HCT116 (cell line): ENCODE data around the gene TMEM238. TPM values are rescaled to one million over a fixed set of nuclear protein-coding genes. Genes with fewer than 3 reads are reported as not detected.

Source experiments
- ATAC-seq: fragments of 200-7000 bp; cut with Tn5 transposase; 2 replicates; pipeline ENCODE4 v1.9.1; 2020; ENCODE audit warnings: mild to moderate bottlenecking, moderate library complexity
- BruUV-seq: library from RNA; stranded (reverse); fragments of 400-500 nt; replicated peaks from 2 replicates; lab custom pipeline; 2021; lab: Mats Ljungman, UMichigan
- CTCF ChIA-PET: fragments of 300-600 bp; sonication (Branson Sonifier 250); formaldehyde crosslinking; loops from one replicate; lab custom pipeline; 2021; ENCODE audit warnings: antibody characterized with exemption; lab: Charles Lee
- POLR2A ChIA-PET: fragments of 300-600, 350-600 bp; sonication (Branson Sonifier 250); formaldehyde crosslinking; loops from one replicate; lab custom pipeline; 2021; ENCODE audit warnings: antibody characterized with exemption; lab: Charles Lee
- RAD21 ChIA-PET, 2 experiments: fragments of 300-600 bp; sonication (Branson Sonifier 250); formaldehyde crosslinking; loops; one replicate each; lab custom pipeline; 2023; ENCODE audit warnings: low total read pairs in 2 of 2; ENCODE audit not compliant: uncharacterized antibody in 2 of 2, unreplicated experiment in 2 of 2, low non-redundant PET in 1 of 2; lab: Charles Lee
- DNase-seq: peaks from one replicate; pipeline ENCODE4 v3.0.0-alpha.2; 2010; ENCODE audit warnings: low read depth, low spot score
- H2AFZ ChIP-seq: fragments of 200-600 bp; shearing (Covaris generic), sonication (generic); 2 replicates; pipeline ENCODE4 v1.6.1; 2017; ENCODE audit warnings: low read depth, mixed run types, mixed read lengths, antibody characterized with exemption, low read length; ENCODE audit not compliant: poor library complexity, severe bottlenecking
- H3K27ac ChIP-seq: 2 replicates; pipeline ENCODE4 v1.5.1; 2012; ENCODE audit warnings: low read depth, low read length
- H3K27me3 ChIP-seq: fragments of 200-600 bp; sonication (generic); 2 replicates; pipeline ENCODE4 v1.6.1; 2016; ENCODE audit warnings: mixed run types, low read length, mixed read lengths; ENCODE audit not compliant: insufficient read depth
- H3K36me3 ChIP-seq, 2 experiments: fragments of 200-500 bp in 1 of 2; fragments of 200-600 bp in 1 of 2; sonication (Bioruptor generic) in 1 of 2; sonication (generic) in 1 of 2; 2 replicates each; pipeline versions ENCODE4 v1.5.1 to v1.6.1; 2014 to 2016; ENCODE audit warnings: low read length in 2 of 2, inconsistent platforms in 1 of 2, mixed read lengths in 1 of 2, mixed run types in 1 of 2; ENCODE audit not compliant: insufficient read depth in 2 of 2, control insufficient read depth in 1 of 2
- H3K4me1 ChIP-seq, 2 experiments: fragments of 200-600 bp in 1 of 2; sonication (generic) in 1 of 2; 2 replicates each; pipeline versions ENCODE4 v1.5.1 to v1.6.1; 2012 to 2017; ENCODE audit warnings: low read length in 2 of 2, inconsistent platforms in 1 of 2, mild to moderate bottlenecking in 1 of 2, mixed read lengths in 1 of 2, mixed run types in 1 of 2, moderate library complexity in 1 of 2; ENCODE audit not compliant: insufficient read depth in 2 of 2, control insufficient read depth in 1 of 2
- H3K4me2 ChIP-seq: fragments of 200-600 bp; sonication (generic); 2 replicates; pipeline ENCODE4 v1.6.1; 2017; ENCODE audit warnings: mixed run types, low read length, mixed read lengths
- H3K4me3 ChIP-seq, 2 experiments: fragments of 200-600 bp in 1 of 2; sonication (generic) in 1 of 2; replicated peaks in 1 of 2; 2 replicates each; pipeline ENCODE4 v1.5.1; 2011 to 2016; ENCODE audit warnings: low read length in 2 of 2, control low read depth in 1 of 2, low read depth in 1 of 2, mild to moderate bottlenecking in 1 of 2, mixed read lengths in 1 of 2, mixed run types in 1 of 2
- H3K79me2 ChIP-seq: fragments of 200-600 bp; sonication (generic); 2 replicates; pipeline ENCODE4 v1.6.1; 2017; ENCODE audit warnings: mild to moderate bottlenecking, mixed run types, low read length, moderate library complexity, mixed read lengths; ENCODE audit not compliant: insufficient read depth
- H3K9ac ChIP-seq: fragments of 200-600 bp; sonication (generic); 2 replicates; pipeline ENCODE4 v1.6.1; 2016; ENCODE audit warnings: low read length, mixed read lengths
- H3K9me2 ChIP-seq: fragments of 200-600 bp; sonication (generic), shearing (Covaris generic); 2 replicates; pipeline ENCODE4 v1.6.1; 2017; ENCODE audit warnings: mixed run types, mild to moderate bottlenecking, moderate library complexity; ENCODE audit not compliant: insufficient read depth
- H3K9me3 ChIP-seq, 2 experiments: fragments of 200-500 bp in 1 of 2; fragments of 200-600 bp in 1 of 2; sonication (Bioruptor generic) in 1 of 2; sonication (generic) in 1 of 2; 2 replicates each; pipeline ENCODE4 v1.6.1; 2014 to 2017; ENCODE audit warnings: low read length in 2 of 2, mixed read lengths in 2 of 2, inconsistent platforms in 1 of 2, low read depth in 1 of 2, mild to moderate bottlenecking in 1 of 2, mixed run types in 1 of 2, moderate library complexity in 1 of 2; ENCODE audit not compliant: control insufficient read depth in 1 of 2, insufficient read depth in 1 of 2
- H4K20me1 ChIP-seq: fragments of 200-600 bp; sonication (generic), shearing (Covaris generic); 2 replicates; pipeline ENCODE4 v1.6.1; 2017; ENCODE audit warnings: mixed run types, mild to moderate bottlenecking, moderate library complexity; ENCODE audit not compliant: insufficient read depth
- ATF3 ChIP-seq: IDR thresholded peaks from 2 replicates; pipeline ENCODE4 v1.6.1; 2012
- CBX3 ChIP-seq: IDR thresholded peaks from 2 replicates; pipeline ENCODE4 v1.6.1; 2012; ENCODE audit warnings: low read depth
- CEBPB ChIP-seq: IDR thresholded peaks from 2 replicates; pipeline ENCODE4 v1.6.1; 2012; ENCODE audit warnings: low read depth
- EZH2phosphoT487 ChIP-seq: fragments of 200-600 bp; IDR thresholded peaks from 2 replicates; pipeline ENCODE4 v1.6.1; 2018; ENCODE audit warnings: antibody characterized with exemption, borderline replicate concordance
- FOSL1 ChIP-seq: IDR thresholded peaks from 2 replicates; pipeline ENCODE4 v1.6.1; 2012; ENCODE audit warnings: low read depth
- SIN3A ChIP-seq: IDR thresholded peaks from 2 replicates; pipeline ENCODE4 v1.6.1; 2012; ENCODE audit warnings: low read depth
- SP1 ChIP-seq: IDR thresholded peaks from 2 replicates; pipeline ENCODE4 v1.6.1; 2012; ENCODE audit warnings: low read depth
- SRF ChIP-seq: IDR thresholded peaks from 2 replicates; pipeline ENCODE4 v1.6.1; 2012; ENCODE audit warnings: low read depth
- TCF7L2 ChIP-seq: IDR thresholded peaks from 2 replicates; pipeline ENCODE4 v1.7.0; 2011; ENCODE audit warnings: borderline replicate concordance, inconsistent platforms; ENCODE audit not compliant: insufficient read depth, insufficient read length; ENCODE audit errors: extremely low read depth
- ZNF274 ChIP-seq: fragments of 200-500 bp; sonication (Bioruptor generic); IDR thresholded peaks from 2 replicates; pipeline ENCODE4 v1.6.1; 2014; ENCODE audit warnings: mild to moderate bottlenecking, low read depth, low read length, inconsistent platforms
- intact Hi-C: fragments of 100-400 bp; cut with micrococcal nuclease; formaldehyde crosslinking; loops from 2 replicates; pipeline ENCODE4 v1.10.0; 2022
- total RNA-seq: library from RNA; stranded (reverse); gene quantifications from one replicate; pipeline ENCODE4 v1.2.1, GENCODE V29; 2021; ENCODE audit not compliant: unreplicated experiment

TMEM238 gene
- total RNA-seq, 1 experiment from 2014 or later, result 21.0 TPM

- RAD21 ChIA-PET, result no interaction called here
- POLR2A ChIA-PET, result interaction anchor here (1.3 to 3.8 kb wide), 2 partner anchors 12 to 37 kb away, joined by 4 to 18 read pairs; partner anchors contain the start of gene KMT5C
- H3K27ac ChIP-seq, result no peak overlapping the region
- no peaks in the 10 kb centered on the region for H3K9me3 ChIP-seq
- H3K4me3 ChIP-seq, result no peak overlapping the region
- BruUV-seq, result no TSS peak
- DNase-seq (no peak), ATAC-seq (no peak)
- no peak overlapping the region for H3K4me2 ChIP-seq
- no peaks in the 10 kb centered on the region; a peak in 1 of 4 replicates for H3K36me3 ChIP-seq
- H3K9ac ChIP-seq, result no peak overlapping the region
- H2AFZ ChIP-seq, result no peak overlapping the region
- CTCF ChIA-PET, result interaction anchor here (0.9 kb wide), 1 partner anchor 10 kb away, joined by 3 read pairs; no protein-coding TSS in a partner anchor
- no peaks in the 10 kb centered on the region for H3K9me2 ChIP-seq
- intact Hi-C loops, result no loop called here
- H3K27me3 ChIP-seq, result no peaks in the 10 kb centered on the region
- H3K4me1 ChIP-seq, result peaks cover 5 to 44% of the 10 kb centered on the region in 2 experiments; a peak in 3 of 4 replicates
- no peak for TF ChIP-seq CEBPB
- no peak for TF ChIP-seq TCF7L2
- no peak for TF ChIP-seq SIN3A
- TF ChIP-seq ZNF274, result no peak
- no peak for TF ChIP-seq FOSL1
- TF ChIP-seq ATF3, result no peak
- TF ChIP-seq SP1, result no peak
- TF ChIP-seq SRF, result no peak
- no peak for TF ChIP-seq EZH2phosphoT487
- TF ChIP-seq CBX3, result no peak
- no peaks in the 10 kb centered on the region for H3K79me2 ChIP-seq
- no peaks in the 10 kb centered on the region for H4K20me1 ChIP-seq
Observed at GRCh38 chr19:55350620-55351315, 33.3 kb downstream of the TMEM238 start.
